Hematopoietic multipotent progenitor cell treated with erythropoietin and hydrocortisone succinate and interleukin-3 and kit ligand, for 15 days (in vitro differentiated cells): ENCODE data around the gene PNPLA7.
"Not testable (repeated sequence)": the region's sequence is repeated elsewhere in the genome, so short reads cannot be mapped to it uniquely, and the experiment has no call there.

Source experiments
- DNase-seq: peaks from one replicate; pipeline ENCODE4 v3.0.0-alpha.2; 2015; ENCODE audit warnings: low spot score

Gene PNPLA7

GRCh38 chr9:137478962-137479861 is 71.0 kb downstream of the PNPLA7 start:
- DNase-seq: no peak

GRCh38 chr9:137478613-137478961 is 71.6 kb downstream of the PNPLA7 start:
- DNase-seq: no peak

- no peak for DNase-seq
Observed at GRCh38 chr9:137477778-137478612, 72.2 kb downstream of the PNPLA7 start.

DNA sequence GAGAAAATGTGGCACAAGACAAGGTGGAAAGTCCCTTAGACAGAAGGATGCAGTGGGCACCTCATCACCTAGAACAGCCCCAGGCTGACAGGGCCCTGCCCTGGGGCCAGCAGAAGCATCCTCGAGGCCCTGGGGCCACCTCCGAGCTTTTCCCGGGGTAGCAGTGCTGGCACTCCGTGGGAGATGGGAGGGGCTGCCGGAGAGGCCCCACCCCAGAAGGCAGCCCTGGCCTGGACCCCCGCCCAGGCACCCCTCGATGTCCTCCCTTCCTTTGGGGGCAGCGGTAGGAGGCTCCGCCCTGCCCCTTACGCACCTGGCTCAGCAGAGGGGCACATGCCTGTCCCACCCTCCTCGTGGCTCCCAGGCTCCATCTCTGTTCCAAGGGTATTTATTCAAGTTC is 73.3 kb downstream of the PNPLA7 start:
- no peak for DNase-seq

- no peak for DNase-seq
Observed at GRCh38 chr9:137475666-137476065, 74.5 kb downstream of the PNPLA7 start.

DNA sequence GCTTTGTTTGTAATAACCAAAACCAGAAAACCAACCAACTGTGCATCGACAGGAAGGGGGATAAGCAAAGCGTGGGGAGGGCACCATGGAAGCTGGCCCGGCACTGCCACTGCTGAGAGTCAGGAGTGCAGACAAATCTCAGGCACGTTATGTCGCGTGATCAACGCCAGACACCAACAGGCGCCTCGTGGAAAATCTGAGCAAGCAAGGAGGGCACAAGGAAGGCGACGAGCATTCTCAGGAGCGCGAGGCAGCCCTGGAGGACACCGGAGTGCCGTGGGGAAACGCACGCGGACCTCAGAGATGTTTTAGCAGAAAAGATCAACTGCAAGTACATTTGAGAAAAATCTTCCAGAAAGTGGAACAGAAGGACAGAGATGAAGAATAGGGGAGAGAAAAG is 75.9 kb downstream of the PNPLA7 start:
- DNase-seq: no peak

- no peak for DNase-seq
Observed at GRCh38 chr9:137470785-137471184, 79.4 kb downstream of the PNPLA7 start.

GRCh38 chr9:137467896-137468295 is 82.3 kb downstream of the PNPLA7 start:
- DNase-seq: no peak

GRCh38 chr9:137467161-137467581 is 83.0 kb downstream of the PNPLA7 start:
- DNase-seq: no peak

DNA sequence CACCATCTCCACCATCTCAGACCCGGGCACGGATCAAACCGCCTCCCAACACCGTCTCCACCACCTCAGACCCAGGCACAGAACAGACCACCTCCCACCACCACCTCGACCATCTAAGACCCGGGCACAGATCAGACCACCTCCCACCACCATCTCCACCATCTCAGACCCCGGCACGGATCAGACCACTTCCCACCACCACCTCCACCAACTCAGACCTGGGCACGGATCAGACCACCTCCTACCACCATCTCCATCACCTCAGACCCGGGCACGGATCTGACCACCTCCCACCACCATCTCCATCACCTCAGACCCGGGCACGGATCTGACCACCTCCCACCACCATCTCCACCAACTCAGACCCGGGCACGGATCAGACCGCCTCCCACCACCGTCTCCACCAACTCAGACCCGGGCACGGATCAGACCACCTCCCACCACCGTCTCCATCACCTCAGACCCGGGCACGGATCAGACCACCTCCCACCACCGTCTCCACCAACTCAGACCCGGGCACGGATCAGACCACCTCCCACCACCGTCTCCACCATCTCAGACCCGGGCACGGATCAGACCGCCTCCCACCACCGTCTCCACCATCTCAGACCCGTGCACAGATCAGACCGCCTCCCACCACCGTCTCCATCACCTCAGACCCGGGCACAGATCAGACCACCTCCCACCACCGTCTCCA is 83.7 kb downstream of the PNPLA7 start:
- not testable (repeated sequence) for DNase-seq

GRCh38 chr9:137465720-137466388 is 84.3 kb downstream of the PNPLA7 start:
- no peak for DNase-seq

GRCh38 chr9:137465000-137465719 is 85.0 kb downstream of the PNPLA7 start:
- no peak for DNase-seq

GRCh38 chr9:137464291-137464999 is 85.8 kb downstream of the PNPLA7 start:
- DNase-seq: no peak

DNA sequence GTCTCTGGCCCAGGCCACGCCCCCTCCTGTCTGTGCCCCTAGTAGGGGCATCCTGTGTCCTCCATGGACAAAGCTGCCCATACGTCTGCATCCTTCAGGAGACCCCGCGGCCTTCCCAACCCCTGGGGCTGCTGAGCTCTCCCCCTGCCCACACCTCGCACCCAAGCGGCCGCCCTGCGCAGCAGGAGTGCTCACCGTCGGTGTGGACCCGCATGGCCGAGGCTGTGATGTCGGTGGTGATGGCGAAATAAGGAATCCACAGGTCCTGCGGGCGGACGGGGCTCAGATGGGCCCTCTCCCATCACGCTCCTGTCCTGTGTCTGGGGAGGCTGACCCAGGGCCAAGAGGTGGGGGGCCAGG is 86.3 kb downstream of the PNPLA7 start:
- no peak for DNase-seq

GRCh38 chr9:137462986-137463930 is 86.9 kb downstream of the PNPLA7 start:
- DNase-seq: no peak

DNA sequence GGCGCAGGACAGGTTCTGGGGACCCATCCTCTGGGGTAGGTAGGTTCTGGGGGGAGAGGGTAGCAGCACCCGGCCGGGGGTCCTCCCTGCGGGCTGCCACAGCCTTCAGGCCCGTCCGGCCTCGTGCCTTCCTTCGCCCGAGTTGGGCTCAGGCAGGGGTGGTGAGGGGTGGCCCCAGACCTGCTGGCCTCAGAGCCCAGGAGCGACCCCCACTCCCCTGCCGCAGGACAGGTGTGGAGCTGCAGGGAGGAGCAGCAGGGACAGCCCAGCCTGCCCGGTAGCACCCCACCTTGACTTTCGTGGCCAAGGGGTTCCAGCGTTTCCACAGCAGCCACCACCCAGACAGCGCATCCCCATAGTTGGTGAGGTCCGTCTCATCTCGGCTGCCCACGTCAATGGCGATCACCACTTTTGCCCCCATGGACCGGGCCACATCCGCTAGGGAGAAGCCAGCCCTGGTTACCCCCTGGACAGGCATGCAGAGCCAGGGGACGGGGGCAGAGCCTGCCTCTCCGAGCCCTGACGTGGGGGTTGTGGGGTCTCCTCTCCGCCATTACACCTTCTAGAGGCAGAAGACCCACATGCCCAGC is 87.7 kb downstream of the PNPLA7 start:
- no peak for DNase-seq

GRCh38 chr9:137461663-137462395 is 88.4 kb downstream of the PNPLA7 start:
- peak; percentile 67 for DNase-seq

DNA sequence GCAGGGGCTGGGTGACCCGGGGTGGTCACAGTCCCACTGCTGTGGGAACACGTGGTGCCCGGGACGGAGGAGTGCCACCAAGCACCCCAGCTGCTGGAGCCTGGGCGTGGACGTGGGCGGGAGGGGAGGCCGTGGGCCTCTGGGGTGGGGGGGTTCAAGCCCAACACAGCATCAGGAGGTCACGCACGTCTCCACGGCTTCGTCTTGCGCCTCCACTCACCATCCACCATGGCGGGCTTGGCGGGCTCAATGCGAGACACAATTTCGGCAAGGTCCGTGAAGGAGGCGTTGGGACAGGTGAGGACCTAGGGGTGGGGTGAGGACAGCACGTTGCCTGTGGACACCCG is 88.9 kb downstream of the PNPLA7 start:
- no peak for DNase-seq
